Fibroblast of pulmonary artery (primary cell): ENCODE results near the gene GFI1.

Experiments used
- DNase-seq: peaks from one replicate; pipeline ENCODE4 v3.0.0-alpha.2; 2010; ENCODE audit warnings: low read depth
- H3K4me3 ChIP-seq: replicated peaks from 2 replicates; pipeline ENCODE4 v1.5.1; 2011; ENCODE audit warnings: low read depth, mild to moderate bottlenecking, control low read depth, low read length, moderate library complexity
- CTCF ChIP-seq: IDR thresholded peaks from 2 replicates; pipeline ENCODE4 v1.5.1; 2011; ENCODE audit warnings: mild to moderate bottlenecking, control low read depth, low read length, inconsistent platforms; ENCODE audit errors: missing control alignments

GFI1 gene

DNA sequence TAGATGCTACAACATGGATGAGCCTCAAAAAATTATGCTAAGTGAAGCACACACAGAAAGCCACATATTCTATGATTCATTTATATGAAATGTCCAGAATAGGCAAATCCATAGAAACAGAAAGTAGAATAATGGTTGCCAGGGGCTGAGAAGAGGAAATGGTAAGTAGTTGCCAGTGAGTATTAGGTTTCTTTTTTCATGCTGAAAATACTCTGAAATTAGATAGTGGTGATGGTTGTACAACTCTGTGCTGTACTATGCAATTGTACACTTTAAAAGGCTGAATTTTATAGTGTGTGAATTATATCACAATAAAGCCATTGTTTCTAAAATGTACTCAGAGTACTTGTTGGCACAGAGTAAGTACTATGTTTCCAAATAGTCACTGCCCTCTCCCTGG lies 15.5 kb upstream of the GFI1 start:
- no peak for TF ChIP-seq CTCF
- peak; percentile 56 for DNase-seq
- no peak overlapping the region for H3K4me3 ChIP-seq

DNA sequence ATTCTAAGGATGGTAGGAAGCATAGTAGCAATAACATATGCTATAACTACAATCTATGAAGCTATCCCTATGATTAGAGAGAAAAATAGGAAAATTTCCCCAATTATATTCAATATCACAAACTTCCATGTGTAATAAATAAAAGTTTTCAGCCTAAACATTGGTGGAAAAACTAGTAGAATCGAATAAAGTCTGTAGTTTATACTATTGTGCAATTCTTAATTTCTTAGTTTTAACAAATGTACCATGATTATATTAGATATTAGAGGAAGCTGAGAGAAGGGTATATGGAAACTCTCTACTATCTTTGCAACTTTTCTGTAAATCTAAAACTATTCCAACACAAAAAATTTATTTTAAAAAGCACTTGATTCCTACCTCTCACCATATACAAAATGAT lies 13.8 kb upstream of the GFI1 start:
- TF ChIP-seq CTCF, result no peak
- no peak overlapping the region for H3K4me3 ChIP-seq
- no peak for DNase-seq

GRCh38 chr1:92495392-92496063 lies 8.8 kb upstream of the GFI1 start:
- no peak for DNase-seq
- H3K4me3 ChIP-seq, result no peak overlapping the region
- TF ChIP-seq CTCF, result no peak

GRCh38 chr1:92494485-92495141 lies 7.9 kb upstream of the GFI1 start:
- H3K4me3 ChIP-seq, result no peak overlapping the region
- no peak for TF ChIP-seq CTCF
- no peak for DNase-seq

GRCh38 chr1:92493139-92493538 lies 6.4 kb upstream of the GFI1 start:
- no peak for TF ChIP-seq CTCF
- no peak for DNase-seq
- H3K4me3 ChIP-seq, result no peak overlapping the region

DNA sequence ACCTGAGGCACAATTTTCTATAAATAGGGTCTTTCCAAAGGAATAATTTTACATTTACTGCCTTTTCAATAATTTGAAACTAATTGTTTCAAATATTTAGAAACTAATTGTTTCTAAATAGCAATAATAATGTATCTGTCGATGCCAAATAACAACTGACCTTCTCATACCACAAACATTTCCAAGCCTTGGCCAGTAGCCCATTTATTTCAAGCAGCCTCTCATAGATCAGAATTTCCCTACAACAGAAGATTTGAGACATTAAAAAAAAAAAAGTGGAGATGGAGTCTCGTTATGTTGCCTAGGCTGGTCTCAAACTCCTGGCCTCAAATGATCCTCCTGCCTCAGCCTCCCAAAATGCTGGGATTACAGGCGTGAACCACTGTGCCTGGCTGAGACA lies 2.1 kb upstream of the GFI1 start:
- no peak for TF ChIP-seq CTCF
- peak; percentile 48 for DNase-seq
- no peak overlapping the region for H3K4me3 ChIP-seq

DNA sequence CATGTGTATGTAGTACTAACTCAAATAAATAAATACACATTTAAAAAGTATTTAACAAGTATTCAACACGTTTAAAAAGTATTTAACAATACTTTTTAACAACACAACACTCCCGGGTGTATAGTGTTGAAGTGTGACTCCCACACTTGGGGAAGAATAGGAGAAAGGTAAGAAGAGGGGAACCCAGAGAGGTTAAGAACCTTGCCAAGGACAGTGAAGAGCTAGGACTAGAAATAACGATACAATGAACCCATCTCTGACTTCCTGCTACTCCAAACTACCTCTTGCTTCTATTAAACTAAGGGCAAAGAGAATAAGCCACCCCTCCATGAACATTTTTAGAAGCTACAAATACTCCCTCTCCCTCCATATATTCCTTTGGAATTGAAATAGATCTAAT lies 1.7 kb upstream of the GFI1 start:
- H3K4me3 ChIP-seq, result no peak overlapping the region
- DNase-seq, result no peak
- no peak for TF ChIP-seq CTCF
